ENCODE data around the gene AMBN.

AMBN gene

GRCh38 chr4:70591955-70592582 lies at the start of gene AMBN:
Gene AMBN, plus strand, starts transcription at chr4:70592256. Its CDS starts 103 bp downstream, at chr4:70592359.
- DNase-seq (ENCODE audit: low read depth): no peak

GRCh38 chr4:70544279-70544868 lies 47.7 kb upstream of the AMBN start:
- DNase-seq (ENCODE audit: low read depth): no peak

GRCh38 chr4:70556856-70557255 lies 35.2 kb upstream of the AMBN start:
- DNase-seq (ENCODE audit: low read depth): no peak

GRCh38 chr4:70559211-70559830 lies 32.7 kb upstream of the AMBN start:
- no peak for DNase-seq (ENCODE audit: low read depth)

GRCh38 chr4:70559924-70560323 lies 32.1 kb upstream of the AMBN start:
- DNase-seq (ENCODE audit: low read depth): no peak

- no peak for DNase-seq (ENCODE audit: low read depth)
Measured at GRCh38 chr4:70564033-70564432, 28.0 kb upstream of the AMBN start.

- DNase-seq (ENCODE audit: low read depth): no peak
Measured at GRCh38 chr4:70570796-70571195, 21.3 kb upstream of the AMBN start.

GRCh38 chr4:70571772-70572171 lies 20.3 kb upstream of the AMBN start:
- no peak for DNase-seq (ENCODE audit: low read depth)

GRCh38 chr4:70575964-70576363 lies 16.1 kb upstream of the AMBN start:
- DNase-seq (ENCODE audit: low read depth): no peak

- no peak for DNase-seq (ENCODE audit: low read depth)
Measured at GRCh38 chr4:70577220-70577927, 14.7 kb upstream of the AMBN start.

- DNase-seq (ENCODE audit: low read depth): no peak
Measured at GRCh38 chr4:70581980-70582379, 10.1 kb upstream of the AMBN start.

- no peak for DNase-seq (ENCODE audit: low read depth)
Measured at GRCh38 chr4:70583952-70584834, 7.9 kb upstream of the AMBN start.

GRCh38 chr4:70586841-70587240 lies 5.2 kb upstream of the AMBN start:
- no peak for DNase-seq (ENCODE audit: low read depth)

GRCh38 chr4:70589785-70590184 lies 2.3 kb upstream of the AMBN start:
- DNase-seq (ENCODE audit: low read depth): no peak

- DNase-seq (ENCODE audit: low read depth): no peak
Measured at GRCh38 chr4:70594196-70594595, 2.1 kb downstream of the AMBN start.

- DNase-seq (ENCODE audit: low read depth): no peak
Measured at GRCh38 chr4:70600305-70600704, 8.2 kb downstream of the AMBN start.

- DNase-seq (ENCODE audit: low read depth): no peak
Measured at GRCh38 chr4:70600977-70601376, 8.9 kb downstream of the AMBN start.

GRCh38 chr4:70601422-70602039 lies 9.5 kb downstream of the AMBN start:
- no peak for DNase-seq (ENCODE audit: low read depth)

GRCh38 chr4:70603856-70604255 lies 11.8 kb downstream of the AMBN start:
- DNase-seq (ENCODE audit: low read depth): no peak

GRCh38 chr4:70606459-70606858 lies 14.4 kb downstream of the AMBN start:
- DNase-seq (ENCODE audit: low read depth): no peak

- no peak for DNase-seq (ENCODE audit: low read depth)
Measured at GRCh38 chr4:70607334-70607853, 15.3 kb downstream of the AMBN start.

Measured in stimulated activated CD8-positive, alpha-beta memory T cell treated with anti-CD3 and anti-CD28 coated beads, Interleukin-15, amount 100 ng/mL, for 24 hours (primary cell).